GM18526 (cell line): Measurements from ENCODE around the gene AZI2.
A peak's percentile ranks its signal among the peaks of the same experiment; 100 is the strongest.

ENCODE experiments used
- POLR2A ChIP-seq: IDR thresholded peaks from 3 replicates; pipeline ENCODE4 v1.6.1; 2011; ENCODE audit not compliant: insufficient read length; ENCODE audit errors: extremely low read depth

The AZI2 gene

GRCh38 chr3:28348629-28349468 lies at the start of gene AZI2, which contains the start of gene ZCWPW2:
TSS of gene AZI2 (minus strand) at chr3:28348824. CDS start at chr3:28340617, 8,207 bp downstream.
TSS of gene ZCWPW2 (plus strand) at chr3:28348721. CDS start at chr3:28413069, 64,348 bp downstream.
- peak; percentile 64 for TF ChIP-seq POLR2A

DNA sequence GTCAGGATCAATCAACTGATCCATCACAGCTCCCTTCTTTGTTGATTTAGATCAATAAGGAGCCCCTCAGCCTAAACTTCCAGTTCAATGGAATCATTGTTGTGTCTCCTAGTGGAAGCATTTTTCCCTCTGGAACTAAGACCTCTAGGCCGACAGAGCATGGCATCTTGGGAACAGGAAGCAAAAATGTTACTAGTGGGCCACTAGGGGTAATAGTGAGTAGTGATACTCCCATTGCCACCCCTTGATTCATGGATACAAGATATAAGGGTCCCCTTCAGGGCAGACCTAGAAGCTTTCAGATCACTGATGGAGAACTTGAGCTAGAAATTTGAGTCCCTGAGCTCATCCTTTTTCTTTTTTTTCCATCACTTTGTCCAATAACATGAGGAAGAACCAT lies 40.4 kb upstream of the AZI2 start:
- TF ChIP-seq POLR2A, result no peak

DNA sequence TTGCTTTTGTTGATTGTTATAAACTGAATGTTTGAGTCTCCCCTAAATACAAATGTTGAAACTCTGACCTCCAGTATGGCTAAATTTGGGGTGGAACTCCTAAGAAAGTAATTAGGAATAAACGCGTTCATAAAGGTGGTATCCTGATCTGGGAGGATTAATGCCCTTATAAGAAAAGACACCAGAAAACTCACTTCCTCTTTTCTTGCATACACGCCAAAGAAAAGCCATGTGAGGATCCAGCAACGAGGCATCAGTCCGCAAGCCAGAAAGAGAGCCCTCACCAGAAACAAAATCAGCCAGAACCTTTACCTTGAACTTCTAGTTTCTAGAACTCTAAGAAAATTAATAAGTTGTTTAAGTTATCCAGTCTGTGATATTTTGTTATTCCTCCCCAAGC lies 37.4 kb upstream of the AZI2 start:
- no peak for TF ChIP-seq POLR2A

GRCh38 chr3:28376424-28376823 lies 27.8 kb upstream of the AZI2 start:
- TF ChIP-seq POLR2A, result no peak

- no peak for TF ChIP-seq POLR2A
Observed at GRCh38 chr3:28349469-28350000, 911 bp upstream of the AZI2 start.

DNA sequence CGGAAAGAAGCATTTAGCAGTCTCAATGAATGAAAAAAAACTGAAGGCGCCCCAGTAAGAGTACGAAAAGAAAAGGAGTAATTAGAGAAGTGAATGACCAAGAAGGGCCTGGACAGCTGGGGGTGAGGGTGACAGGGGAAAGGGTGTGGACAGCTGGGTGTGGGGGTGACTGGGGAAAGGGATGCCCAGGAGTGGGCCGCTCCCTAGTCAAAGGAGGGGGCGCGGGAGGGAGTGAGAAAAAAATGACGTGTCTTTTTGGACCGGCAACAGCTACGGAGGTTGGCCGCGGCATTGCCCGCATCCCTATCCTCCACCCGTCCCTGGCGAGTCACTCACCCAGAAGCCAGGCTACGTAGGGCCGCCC lies 377 bp downstream of the AZI2 start:
- TF ChIP-seq POLR2A, result no peak

DNA sequence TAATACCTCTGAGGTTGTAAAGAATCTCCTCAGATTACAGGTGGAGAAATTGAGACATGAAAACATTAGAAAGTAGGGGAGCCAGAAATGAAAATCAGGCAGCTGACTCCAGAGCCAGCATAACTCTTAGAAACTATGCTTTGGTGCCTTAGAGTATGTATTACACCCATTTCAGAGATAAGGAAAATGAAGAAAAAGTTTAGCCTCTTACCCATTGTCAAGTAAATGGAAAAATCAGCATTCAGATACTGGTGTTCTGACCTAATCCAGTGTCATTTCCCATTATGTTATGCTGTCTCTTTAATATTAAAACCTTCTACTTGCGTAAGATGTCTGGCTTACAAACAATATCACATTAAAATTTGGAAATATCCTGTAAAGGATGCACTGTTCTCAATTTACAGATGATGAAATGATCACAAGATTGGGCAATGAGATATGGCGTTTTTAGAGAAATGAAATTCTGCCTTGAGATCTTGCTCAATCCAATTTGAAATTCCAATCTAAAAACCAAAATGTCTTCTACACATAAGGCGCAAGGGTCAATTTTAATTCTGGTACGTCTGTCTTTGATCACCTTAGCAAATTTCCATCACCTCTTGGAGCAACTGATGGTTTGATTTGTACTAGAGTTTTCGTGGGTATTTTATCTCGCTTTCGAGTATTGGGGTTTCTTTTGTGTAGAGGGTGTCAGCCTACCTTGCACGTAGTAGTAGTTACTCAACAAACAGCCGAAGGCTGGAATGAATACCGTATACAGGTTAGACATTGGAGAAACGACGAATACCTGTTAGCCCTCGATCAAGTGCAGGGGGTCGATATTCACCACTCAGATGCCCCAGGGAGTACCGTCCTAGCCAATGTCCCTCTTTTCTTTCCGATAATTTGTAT lies 1.0 kb downstream of the AZI2 start:
- TF ChIP-seq POLR2A, result no peak

DNA sequence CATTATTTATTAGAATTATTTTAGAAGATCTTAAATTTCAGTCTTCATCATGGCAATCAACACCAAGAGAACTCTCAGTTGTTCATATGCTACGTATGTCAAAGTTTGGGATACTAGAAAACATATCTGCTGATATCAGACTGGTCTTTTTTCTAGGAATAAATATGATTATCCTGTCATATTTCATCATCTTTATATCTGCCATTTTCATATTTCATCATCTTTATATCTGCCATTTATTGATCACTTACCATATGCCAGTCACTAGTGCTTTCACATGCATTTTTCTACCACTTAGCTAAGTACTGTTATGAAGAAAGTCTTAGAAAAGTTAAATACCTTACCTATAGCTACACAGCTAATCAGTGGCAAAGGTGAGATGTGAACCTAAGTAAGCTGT lies 2.9 kb downstream of the AZI2 start:
- no peak for TF ChIP-seq POLR2A

DNA sequence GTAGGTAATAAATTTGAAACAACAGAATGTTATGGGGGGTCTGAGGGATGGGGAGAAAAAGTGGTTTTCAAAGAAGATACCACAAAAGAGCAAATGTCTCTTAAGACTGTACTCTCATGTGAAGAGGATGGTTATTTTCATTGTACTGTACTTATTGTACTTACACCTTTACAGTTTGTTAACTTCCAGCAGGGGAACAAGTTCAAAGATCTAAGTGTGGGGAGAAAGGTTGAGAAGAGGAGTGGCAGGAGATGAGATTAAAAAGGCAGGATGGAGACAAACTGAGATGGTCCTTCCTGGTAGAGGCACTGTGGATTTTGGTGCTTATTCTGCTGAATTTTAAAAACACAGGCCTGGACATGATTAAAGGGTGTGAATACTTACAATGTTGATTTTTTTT lies 5.5 kb downstream of the AZI2 start:
- no peak for TF ChIP-seq POLR2A

DNA sequence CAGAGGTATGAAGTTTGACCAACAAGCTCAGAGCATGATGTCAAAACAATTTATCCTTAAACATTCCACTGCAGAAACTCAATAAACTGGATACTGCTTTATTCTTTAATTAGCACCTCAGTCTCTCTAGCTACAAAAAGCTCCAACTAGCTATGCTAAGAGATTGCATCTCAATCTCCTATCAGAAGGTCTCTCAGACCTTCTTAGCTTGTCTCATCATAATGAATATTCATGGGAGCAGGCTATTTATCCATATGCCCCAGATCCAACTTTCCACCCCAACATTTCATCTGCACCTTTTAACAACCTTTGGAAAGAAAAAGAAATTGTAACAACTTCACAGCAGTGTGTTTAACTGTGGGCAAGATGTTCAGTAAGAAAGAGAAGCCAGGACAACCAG lies 11.4 kb downstream of the AZI2 start:
- TF ChIP-seq POLR2A, result no peak

DNA sequence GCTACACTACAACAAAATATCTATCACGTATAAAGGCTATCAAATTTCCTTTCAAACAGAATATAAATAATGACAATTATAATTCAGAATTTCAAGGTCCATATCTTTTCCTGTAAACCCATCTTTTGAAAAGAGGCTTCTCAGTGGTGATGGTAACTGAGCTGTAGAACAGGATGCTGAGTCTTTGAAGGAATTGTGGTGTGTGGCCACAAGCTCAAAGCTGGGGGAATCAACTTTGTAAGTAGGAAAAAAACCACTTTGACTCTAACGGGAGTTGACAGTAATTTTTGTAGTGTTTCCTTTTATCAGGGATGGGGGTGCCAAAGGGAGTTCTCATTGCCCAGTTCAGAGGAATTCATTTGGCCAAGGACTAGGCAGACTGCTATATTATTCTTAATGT lies 13.4 kb downstream of the AZI2 start:
- no peak for TF ChIP-seq POLR2A

DNA sequence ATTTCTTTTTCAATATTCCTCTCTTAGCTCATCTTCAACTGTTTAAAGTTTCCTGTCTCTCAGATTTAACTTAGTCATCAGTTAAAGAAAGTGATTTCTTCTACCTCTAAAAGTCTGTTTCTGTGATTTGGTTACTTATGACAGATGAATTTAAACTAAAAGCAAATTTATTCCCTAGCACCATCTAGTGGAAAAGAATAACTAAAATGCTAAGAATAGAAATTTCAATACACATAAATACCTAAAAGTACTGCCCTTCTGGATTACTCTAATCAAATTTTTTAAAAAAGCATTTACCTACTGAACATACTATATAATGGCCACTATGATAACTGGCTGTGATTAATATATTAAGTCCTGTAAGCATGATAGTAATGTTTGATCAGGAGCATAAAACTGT lies 14.1 kb downstream of the AZI2 start:
- no peak for TF ChIP-seq POLR2A

- TF ChIP-seq POLR2A, result no peak
Observed at GRCh38 chr3:28328188-28329151, 20.2 kb downstream of the AZI2 start.

DNA sequence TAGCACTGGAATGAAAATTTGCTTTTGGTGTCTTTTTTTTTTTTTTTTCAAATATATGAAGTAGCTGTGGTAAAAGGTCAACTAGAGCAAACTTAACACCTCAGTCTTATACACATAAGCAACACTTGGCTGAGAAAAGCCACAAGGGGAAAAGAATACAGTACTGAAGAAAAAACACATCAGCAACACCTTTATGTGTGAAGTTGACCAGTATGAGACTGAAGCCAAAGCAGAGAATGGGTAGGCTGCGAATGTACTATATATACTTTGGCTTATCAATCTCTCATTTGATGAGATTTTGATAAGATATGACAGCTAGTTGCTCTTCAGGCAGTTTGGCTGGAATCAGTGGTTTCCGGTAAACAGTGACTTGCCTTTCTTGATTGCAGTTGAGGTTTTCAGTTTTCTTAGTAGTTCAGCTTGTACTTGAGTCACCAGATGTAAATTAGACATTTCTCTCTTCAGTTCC lies 22.1 kb downstream of the AZI2 start:
- TF ChIP-seq POLR2A, result no peak

GRCh38 chr3:28322464-28322863 lies 26.2 kb downstream of the AZI2 start:
- TF ChIP-seq POLR2A, result no peak
